GM12801 (cell line): ENCODE data around the gene ZNF831.

Experiments used
- CTCF ChIP-seq: IDR thresholded peaks from one replicate; pipeline ENCODE4 v1.5.1; 2011; ENCODE audit warnings: control low read depth; ENCODE audit not compliant: insufficient read length; ENCODE audit errors: extremely low read depth

The ZNF831 gene

GRCh38 chr20:59153832-59154231, 9.8 kb upstream of the ZNF831 start:
- no peak for TF ChIP-seq CTCF

- no peak for TF ChIP-seq CTCF
Observed at GRCh38 chr20:59154317-59155013, 9.2 kb upstream of the ZNF831 start.

GRCh38 chr20:59157064-59157463, 6.6 kb upstream of the ZNF831 start:
- no peak for TF ChIP-seq CTCF

GRCh38 chr20:59157531-59157930, 6.1 kb upstream of the ZNF831 start:
- TF ChIP-seq CTCF = no peak

- no peak for TF ChIP-seq CTCF
Observed at GRCh38 chr20:59157961-59158541, 5.6 kb upstream of the ZNF831 start.

GRCh38 chr20:59158673-59159072, 4.9 kb upstream of the ZNF831 start:
- TF ChIP-seq CTCF = no peak

GRCh38 chr20:59159091-59159490, 4.5 kb upstream of the ZNF831 start:
- TF ChIP-seq CTCF = no peak
